ENCODE data around the gene HOXA3.

The HOXA3 gene

DNA sequence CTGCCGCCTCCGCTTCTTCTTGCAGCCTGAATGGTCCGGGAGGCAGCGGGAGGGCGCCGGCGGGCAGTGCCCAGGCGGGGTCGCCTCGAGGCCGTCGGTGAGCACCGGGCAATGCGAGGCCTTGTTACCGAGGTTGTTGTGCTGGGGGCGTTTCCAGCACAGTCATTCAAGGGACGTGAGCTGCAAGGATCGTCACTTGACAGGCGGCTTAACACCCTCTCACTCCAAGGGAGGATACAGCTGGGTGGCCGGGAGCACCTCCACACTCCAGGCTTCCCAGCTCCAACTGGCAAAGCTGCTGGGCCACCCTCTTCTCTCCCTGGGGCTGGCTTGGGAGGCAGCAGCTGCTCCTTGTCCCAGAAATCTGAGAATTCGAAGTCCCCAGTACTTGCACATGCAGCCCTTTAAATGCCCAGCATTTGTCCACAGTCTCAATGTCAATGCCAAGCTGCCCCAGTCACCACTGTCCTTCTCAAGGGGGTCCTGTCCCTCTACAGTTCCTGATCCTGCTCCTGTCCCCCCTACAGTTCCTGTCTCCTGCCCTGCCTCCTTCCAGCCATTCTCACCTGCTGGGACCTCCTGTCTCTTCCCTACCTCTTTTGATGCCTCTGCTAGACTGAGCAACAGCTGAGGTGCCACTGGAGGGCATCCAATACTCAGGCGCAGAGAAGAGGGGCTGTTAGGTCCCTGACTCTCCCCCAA, 37.1 kb upstream of the HOXA3 start:
- no peak for DNase-seq (ENCODE audit: low read depth)

DNA sequence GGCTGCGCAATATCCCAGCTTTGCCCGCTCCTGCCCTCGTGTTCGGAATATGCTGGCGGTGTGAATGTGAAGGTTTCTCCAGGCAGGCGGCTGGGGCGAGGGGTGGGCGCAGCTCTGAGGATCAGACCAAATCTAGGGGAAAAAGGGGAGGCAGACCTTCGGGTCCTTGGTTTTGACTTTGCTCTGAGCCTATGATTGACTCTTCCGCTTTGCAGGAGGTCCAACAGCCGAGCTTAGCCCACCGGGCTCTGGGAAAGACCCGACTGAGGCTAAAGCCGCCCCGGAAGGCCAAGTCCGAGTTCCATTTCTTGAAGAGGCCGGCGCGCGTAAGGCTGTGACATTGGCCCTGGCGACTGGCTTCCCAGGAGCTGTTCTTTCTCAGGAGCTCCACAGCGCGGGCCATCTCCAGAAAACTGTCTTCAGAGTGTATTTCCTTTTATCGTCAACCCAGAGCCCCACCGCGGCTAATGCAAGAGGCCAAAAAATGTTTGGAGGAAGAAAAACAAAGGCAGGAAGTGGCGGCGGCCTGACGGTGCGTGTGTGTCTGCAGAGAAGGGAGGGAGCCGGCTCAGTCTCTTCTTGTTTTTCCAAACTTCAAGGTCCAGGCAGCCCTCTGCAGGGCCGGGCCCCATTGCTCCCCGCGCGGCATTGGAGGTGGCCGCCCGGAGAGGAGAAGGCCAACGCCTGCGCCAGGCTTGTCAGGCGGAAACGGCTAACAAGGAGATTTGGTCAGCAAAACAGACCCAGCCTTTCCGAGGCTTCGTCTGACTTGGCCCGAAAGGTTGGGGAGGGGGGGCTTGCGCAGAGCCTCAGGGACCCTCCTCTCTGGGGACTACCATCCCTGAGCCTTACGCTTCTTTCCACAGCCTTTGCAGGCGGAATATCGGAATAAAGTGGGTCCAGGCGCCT, 36.3 kb upstream of the HOXA3 start:
- no peak for DNase-seq (ENCODE audit: low read depth)

DNA sequence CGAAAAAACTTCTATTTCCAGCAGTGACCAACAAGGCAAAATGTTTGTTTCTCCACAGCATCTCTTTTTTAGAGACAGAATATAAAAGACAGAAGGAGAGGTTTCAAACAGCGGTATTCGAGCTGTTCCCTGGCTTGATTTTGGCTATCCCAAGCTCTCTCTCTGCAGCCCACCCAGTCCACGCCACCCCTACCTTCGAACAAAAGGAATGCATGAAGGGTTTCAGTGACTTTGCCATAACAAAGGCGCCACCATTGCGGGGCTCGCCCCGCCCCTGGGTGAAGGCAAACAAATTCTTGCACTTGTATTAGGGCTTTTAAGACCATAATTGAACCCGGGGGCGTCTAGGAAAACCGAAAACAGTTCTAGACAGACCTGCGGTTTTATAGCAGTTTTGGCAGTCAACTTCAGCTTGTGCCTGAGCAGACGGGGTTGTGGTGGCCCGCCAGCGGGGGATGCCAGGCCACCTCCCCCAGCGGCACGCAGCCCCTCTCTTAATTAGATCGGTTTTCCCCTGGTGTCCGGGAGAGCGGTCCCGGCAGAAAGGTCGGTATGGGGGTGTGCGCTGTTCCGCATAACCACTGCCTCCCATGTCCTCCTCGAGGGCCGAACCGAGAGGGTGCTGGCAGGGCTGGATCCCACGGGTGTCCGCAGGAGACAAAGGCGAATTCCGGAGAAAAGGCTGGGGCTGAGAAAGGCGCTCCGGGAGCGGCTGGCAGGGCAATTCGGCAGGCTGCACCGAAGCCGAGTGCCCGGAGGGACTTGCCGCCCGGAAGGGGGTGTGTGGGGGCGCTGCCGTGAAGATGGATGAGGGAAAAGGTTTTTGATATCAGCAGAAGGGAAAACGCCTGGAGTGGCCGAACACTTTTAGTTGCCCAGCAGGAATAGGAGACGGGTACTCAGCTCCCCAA, 35.3 kb upstream of the HOXA3 start:
- DNase-seq (ENCODE audit: low read depth), result no peak

DNA sequence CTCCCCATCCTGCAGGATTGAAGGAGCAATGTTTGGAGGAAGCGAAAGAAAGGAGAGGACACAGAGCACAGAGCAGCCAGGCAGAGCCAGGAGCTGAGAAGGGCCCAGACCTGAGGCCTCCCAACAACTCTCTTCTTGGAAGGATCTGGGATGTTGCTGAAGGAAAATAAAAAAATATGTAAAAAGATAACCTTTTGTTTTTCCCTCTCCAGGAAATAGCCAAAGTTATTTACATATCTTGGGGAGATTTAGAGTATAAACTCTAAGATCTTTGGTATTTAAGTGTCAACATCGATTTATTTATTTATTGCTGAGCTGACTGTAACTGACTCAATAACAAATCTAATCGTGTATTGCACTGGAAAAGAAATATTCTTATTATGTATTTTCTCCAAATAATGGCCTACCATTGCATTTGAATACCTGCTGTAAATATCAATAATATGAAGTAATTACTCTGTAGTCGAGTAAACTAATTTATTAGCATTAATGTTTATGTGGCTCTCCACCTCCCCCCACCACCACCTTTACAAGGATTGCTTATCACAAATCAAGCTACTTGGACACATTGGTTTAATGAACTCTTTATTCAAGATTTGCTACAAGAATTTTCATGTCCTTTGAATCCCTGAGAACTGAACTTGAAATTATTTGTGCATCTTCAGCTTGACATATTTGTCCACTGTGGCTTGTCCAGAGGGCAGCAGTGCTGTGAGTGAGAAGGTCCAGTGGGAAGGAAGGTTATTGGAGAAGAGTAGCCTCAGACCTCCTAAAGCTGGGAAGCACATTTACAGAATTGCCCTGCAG, 34.5 kb upstream of the HOXA3 start:
- DNase-seq (ENCODE audit: low read depth), result no peak

DNA sequence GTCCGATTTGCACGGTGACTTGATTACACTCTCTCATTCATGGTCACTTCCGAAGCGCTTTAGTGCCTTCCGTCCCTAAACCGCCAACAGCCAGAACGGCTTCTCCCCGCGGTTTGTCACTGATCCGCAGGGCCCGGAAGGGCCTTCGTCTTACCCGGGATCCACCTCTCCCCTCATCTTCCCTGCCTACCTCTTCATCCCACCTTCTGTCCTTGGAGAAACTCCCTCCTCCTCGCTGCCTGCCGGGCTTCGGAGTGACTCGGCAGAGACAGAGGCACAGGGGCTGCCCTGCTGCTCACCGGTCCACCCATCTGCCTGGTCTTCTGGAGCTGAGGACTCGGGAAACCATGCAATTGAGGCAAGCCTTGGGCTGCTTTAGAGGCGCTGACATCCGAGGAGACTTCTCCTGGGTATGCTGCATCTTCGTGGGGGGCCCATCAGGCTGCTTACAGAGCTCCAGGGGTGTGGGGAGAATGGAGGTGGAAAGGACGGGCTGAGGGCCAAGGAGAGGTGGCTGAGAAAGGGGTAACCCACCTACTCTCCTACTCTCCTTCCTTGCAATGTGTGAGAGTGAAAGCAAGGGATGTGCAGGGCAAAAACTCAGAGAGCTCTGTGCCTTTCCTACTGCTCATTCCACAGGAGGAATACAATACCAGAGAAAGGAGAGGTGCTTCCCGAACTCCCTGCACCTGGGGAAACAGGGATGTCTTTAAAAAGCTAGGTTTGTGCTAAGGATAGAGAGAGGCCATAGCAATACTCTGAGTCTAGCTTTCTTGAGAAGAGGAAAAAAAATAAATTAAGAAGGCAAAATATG, 33.7 kb upstream of the HOXA3 start:
- no peak for DNase-seq (ENCODE audit: low read depth)

DNA sequence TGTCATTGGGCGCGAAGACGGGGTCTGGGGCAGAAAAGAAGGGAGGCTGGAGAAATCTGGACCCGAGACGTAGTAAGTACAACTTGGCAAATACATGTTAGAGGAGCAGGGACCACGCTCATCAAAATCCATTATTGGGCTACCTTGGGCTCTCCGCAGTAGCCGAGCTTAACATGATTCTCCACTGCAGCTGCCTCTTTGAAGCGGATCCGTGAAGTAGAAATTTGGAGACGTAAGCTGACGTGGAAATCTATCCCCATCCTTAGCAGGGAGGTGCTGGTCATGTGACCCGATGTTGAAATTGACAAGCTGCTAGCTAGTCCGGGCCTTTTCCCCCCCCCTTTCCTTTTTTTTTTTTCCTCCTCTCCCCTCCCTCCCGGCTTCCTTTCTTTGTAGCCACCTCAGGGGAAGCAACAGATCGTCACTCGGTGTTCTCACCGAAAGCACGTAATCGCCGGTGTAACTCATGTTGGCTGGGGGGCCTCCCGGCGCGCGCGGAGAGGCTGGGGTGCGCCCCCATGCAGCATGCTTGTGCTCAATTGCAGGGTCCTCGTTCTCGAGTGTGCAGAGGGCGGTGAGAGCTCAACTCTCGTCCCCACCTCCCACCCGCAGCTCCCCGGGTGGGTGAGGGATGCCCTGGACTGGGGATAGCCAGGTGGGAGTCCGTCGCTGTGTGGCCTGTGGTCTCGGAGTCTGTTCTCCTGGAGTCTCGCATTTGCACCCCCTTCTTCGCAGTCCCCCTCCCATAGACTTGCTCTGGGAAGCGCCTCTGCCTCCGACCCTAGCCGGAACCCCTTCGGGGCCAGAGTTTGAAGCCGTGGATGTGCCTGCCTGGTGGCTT, 32.9 kb upstream of the HOXA3 start, which contains the start of gene HOXA11:
TSS of gene HOXA11 (minus strand) at position 220 of the 841 bp plus-strand sequence. CDS start at position 132, 88 bp downstream.
- no peak for DNase-seq (ENCODE audit: low read depth)

DNA sequence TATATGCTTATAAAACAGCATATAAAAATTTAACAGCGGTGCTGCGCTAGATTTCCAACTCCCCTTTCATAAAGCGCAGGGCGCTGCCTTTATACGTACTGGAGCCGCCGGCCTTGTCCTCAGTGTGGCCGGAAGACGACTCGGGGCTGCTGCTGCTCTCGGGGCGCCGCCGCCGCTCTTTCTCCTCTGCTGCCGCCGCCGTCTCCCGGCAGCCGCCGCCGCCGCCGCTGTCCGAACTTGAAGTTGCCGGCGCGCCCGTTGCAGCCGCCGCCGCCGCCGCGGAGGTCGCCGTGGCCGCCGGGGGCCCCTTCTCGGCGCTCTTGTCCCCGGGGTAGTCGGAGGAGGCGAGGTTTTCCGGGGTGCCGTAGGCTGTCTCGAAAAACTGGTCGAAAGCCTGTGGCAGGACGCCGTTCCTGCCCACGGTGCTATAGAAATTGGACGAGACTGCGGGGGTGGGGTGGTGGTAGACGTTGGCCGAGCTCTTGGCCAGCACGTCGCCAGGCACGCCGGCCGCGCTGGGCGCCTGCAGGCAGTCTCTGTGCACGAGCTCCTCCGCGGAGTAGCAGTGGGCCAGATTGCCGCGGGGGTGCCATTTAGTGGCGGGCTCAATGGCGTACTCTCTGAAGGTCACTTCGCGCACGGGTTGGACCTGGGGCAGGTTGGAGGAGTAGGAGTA, 32.1 kb upstream of the HOXA3 start:
- no peak for DNase-seq (ENCODE audit: low read depth)

DNA sequence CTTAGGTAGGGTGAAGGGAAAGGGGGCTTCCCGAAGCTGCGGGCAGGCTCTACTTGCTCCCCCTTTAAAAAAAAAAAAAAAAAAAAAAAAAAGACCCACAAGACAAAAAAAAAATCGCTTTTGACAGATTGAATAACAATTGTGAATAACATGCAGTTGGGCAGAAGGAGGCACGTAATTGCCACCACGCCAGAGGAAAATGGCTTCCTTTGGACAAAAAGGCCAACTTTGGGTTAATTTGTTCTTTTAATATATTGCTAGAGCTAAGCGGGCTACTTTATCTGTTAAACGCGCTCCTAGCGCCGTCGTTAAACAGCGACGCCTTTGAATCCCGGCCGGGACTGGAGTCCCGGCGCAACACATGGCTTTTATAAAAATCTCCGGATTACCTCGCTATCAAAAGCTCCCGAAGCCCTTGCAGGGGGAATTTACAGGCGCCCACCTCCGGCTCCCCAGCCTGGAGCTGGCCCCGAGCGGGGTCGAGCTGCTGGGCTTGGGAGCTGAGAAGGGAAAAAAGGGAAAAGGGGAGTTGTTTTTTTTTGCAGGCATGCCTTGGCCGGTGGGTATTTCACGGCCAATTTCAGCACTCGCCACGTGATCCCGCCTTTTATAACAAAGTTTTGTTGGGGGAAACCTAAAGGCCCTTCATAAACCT, 31.4 kb upstream of the HOXA3 start:
- DNase-seq (ENCODE audit: low read depth), result no peak

DNA sequence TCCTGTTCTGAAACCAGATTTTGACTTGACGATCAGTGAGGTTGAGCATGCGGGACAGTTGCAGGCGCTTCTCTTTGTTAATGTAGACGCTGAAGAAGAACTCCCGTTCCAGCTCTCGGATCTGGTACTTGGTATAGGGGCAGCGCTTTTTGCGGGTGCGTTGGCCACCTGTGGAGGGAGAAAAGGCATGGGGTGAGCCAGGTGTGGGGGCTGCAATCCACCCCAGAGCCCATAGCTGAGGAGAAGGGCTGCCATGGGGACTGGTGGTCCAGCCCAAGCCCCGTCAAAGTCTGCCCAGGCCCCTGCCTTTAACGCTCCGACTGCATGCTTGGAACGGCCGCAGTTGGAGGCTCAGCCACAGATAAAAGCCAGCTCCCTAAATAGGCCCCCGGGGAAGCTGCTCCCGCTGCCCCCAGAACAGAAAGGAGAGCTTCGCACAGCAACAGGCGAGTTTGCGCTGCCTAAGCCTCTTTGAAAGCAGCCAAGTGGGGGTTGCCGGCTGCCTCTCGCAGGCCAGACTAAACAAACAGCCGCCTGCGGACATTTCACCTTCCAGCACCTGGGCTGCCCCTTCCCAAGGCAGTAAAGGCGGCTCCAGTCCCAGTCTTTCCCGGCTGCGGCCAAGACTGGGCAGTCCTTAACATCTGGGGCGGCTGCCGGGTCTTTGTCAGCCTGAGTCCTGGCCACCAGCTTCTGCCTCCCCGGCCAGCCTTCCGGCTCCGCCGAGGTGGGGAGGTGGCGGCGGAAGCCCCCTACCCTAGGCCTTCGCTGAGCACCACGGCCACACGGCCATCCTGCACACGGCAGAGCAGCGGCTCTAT, 30.7 kb upstream of the HOXA3 start:
- no peak for DNase-seq (ENCODE audit: low read depth)

DNA sequence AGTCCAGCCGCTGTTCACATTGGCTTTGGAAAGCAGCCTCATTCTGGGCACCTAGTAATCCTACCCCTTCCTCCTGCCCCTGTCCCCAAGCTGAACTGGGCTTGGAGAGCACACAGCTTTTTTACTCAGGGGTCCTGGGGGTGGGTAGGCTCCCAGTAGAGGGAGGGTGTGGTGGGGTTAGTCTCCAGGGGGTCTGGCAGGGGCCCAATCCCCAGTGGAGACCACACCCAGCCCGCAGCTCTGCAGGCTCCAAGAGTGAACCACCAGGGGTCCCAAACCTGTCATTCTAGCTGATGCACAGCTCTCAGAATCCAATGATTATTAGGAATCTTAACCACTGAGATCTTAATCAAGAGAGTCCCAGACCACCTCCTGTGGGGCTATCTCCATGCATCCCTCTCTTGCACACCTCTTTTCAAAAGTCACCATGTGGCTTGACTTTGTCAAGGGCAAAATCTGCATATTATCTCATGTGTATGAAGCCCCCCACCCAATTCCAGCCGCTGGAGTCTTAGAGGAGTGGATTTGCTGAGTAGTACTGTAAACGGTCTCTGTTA, 30.0 kb upstream of the HOXA3 start:
- DNase-seq (ENCODE audit: low read depth), result no peak

DNA sequence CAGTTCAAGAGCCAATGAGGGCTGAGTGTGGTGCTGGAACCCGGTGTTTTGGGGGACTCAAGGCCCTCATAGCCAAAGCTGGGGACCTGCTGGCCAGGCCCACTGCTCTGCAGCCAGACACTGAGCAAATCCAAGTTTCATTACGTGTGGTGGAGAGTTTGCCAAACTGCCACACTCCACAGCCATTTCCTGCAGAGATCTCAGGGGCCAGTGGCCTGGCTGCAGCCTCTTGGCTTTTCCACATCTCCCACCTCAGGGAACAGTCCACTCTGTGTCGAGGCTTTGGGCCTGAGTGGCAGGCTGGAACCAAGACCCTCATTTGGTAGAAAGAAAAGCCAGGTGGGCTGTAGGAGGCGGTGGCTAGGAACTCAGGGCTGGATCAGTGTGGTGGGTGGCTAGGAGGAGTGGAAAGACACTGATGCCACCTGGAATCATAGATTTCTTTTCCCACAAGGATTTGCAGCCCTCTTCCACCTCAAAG, 29.5 kb upstream of the HOXA3 start:
- DNase-seq (ENCODE audit: low read depth), result no peak

DNA sequence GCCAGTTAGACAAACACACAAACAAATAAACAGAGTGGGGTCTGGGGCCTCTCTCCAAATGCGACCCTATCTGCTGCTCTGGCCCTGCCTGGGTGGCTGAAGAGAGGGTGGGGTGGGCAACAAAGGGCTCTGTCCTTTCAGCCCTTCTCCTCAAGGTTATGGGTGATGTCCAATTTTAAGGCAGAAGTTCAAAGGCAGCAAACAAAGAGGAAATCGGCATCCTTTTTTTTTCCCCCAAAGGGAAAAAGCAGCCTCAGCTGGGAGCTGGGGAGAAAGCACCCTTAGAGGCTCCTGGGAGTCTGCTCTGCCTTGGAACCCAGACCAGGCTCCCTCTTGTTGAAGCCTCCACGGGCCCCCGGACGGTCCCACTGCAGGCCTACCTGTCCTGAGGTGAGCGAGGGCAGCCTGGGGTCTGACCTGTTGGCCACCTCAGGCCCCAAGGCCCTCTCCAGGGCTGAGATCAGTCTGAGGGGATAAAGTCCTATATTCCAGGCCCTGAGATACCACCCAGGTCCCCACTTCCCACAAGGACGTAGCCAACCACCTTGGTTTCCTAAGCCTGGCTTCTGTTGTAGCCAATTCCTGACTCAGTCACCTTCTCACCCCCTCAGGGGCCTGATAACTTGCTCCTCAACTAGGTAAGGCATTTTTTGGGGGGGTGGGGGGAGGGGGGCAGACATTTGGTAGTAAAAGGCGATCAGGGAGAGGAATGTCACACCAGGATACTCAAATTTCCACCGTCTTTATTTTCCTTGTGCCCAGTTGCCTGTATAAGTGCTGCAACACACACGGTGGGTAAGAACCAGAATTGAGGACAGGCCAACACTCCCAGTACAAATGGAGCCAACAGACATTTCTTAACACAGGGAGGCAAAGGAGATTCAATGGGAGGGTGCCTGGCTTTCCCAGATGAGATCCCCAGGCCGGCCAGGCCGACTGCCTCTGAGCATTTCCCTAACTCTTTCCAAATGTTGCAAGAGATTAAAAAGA, 28.3 kb upstream of the HOXA3 start:
- no peak for DNase-seq (ENCODE audit: low read depth)

DNA sequence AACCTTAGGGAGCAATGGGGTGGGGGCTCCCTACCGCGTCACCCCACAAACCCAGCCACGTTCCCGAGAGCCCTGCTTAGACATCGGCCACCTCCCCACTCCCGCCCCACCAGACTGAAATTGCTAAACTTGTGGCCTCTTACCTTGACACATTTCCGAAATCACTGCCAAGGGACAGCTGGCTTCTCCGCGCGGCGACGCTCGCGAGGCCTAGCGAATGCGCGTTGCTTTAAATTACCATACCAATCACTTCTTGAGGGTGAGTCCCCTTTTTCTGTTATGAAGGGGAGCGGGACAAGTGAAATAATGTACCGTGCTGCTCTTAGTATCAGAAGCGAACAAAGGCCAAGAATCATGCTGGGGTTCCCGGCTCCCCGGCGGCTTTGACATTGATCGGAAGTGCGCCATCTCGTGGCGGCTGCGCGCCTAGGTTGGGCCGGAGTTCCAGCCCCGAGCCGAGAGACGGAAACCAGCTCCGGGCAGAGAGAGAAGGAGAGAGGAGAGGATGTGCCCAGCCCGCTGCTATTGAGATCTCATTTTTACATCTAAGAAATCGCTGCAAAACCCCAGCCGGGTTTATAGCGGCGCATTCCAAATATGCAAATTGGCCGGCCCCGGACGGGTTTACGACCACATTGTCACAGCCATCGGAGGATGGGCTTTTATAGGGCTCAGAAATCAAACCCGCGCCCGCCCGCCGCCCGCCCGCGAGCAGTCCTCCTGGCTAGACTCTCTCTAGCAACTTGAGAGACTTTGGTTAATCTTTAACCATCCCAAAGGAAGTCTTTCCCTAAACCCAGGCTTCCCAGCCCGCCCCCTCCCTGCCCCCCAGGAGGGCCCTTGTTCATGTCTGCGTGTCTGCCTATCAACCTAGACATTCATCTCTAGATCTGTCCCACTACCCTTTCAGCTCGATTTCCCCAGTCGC, 27.4 kb upstream of the HOXA3 start:
- no peak for DNase-seq (ENCODE audit: low read depth)

DNA sequence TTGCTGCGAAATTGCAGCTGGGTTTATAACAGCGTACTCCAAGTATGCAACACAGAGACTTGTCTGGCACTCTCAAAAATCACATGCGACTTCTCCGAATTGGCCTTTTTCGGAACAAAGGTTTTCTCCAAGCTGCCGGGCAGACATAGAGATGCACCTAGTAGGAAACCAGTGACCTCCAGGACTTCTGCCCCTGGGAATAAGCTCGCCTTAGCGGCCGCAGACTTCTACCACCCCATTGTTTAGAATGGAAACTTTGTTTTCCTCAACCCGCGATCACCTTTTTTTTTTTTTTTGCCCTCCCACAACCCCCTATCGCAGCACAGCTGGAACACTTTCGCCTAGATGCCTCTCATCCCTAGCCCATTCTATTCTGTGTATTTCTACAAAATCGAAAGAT, 26.6 kb upstream of the HOXA3 start:
- no peak for DNase-seq (ENCODE audit: low read depth)

DNA sequence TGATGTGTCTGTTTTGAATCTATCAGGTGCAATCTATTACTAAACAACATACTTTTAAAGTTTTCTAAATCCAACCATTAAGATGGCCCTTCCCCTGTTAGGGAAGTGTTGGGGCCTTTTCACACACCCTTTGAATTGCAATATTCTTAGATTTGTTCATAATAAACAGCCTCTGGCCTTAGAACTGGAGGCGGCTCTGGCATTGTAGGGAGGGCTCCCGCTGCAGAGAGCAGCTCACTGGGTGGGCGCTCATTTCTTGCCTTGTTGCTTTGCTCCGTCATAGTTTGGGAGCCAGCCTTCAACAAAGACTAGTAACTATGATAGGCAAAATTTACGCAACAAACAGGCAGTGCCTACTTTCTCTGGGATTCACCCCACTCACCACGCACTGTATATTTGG, 26.0 kb upstream of the HOXA3 start:
- no peak for DNase-seq (ENCODE audit: low read depth)
